BJ (cell line): ENCODE data around the gene PTPDC1. TPM values are rescaled to one million over a fixed set of nuclear protein-coding genes. Genes with fewer than 3 reads are reported as not detected.

ENCODE experiments used
- CTCF ChIA-PET: fragments of 350-600 bp; formaldehyde crosslinking; extraction: SDS; loops from one replicate; lab custom pipeline; 2021; ENCODE audit warnings: antibody characterized with exemption, inconsistent platforms; lab: Yijun Ruan, JAX
- POLR2A ChIA-PET: fragments of 300-600 bp; sonication (Branson Sonifier 250); formaldehyde crosslinking; extraction: SDS; loops from one replicate; lab custom pipeline; 2021; ENCODE audit warnings: antibody characterized with exemption; lab: Charles Lee
- DNase-seq: peaks from one replicate; pipeline ENCODE4 v3.0.0-alpha.2; 2011; ENCODE audit warnings: low read depth
- H3K27me3 ChIP-seq: 2 replicates; pipeline ENCODE4 v1.6.0; 2011; ENCODE audit warnings: low read length; ENCODE audit not compliant: control insufficient read depth, insufficient read depth
- H3K36me3 ChIP-seq: 2 replicates; pipeline ENCODE4 v1.5.1; 2011; ENCODE audit warnings: low read length; ENCODE audit not compliant: control insufficient read depth, insufficient read depth
- H3K4me3 ChIP-seq: 2 replicates; pipeline ENCODE4 v1.5.1; 2011; ENCODE audit warnings: low read depth, mild to moderate bottlenecking, control low read depth, low read length
- CTCF ChIP-seq: IDR thresholded peaks from 2 replicates; pipeline ENCODE4 v1.5.1; 2011; ENCODE audit warnings: low read depth, mild to moderate bottlenecking, control low read depth, inconsistent platforms, low read length, moderate library complexity; ENCODE audit not compliant: insufficient read depth
- polyA plus RNA-seq: library from polyadenylated mRNA; depleted of rRNA; stranded (reverse); fragments of >200 nt; gene quantifications from 2 replicates; pipeline ENCODE4 v1.2.3, GENCODE V29; 2011

The PTPDC1 gene
- polyA plus RNA-seq, 1 experiment: 4.8 TPM

GRCh38 chr9:94081435-94081834 lies 2.8 kb upstream of the PTPDC1 start:
- DNase-seq: no peak
- H3K4me3 ChIP-seq: no peak overlapping the region
- no peaks in the 10 kb centered on the region for H3K36me3 ChIP-seq
- no peaks in the 10 kb centered on the region for H3K27me3 ChIP-seq
- no peak for TF ChIP-seq CTCF
- POLR2A ChIA-PET: no interaction called here
- CTCF ChIA-PET: interaction anchor here (0.7 to 2.7 kb wide), 2 partner anchors 16 to 20 kb away, joined by 3 to 12 read pairs; no protein-coding TSS in a partner anchor

- Histone ChIP-seq H3K4me3 (no peak overlapping the region), H3K27me3 (no peaks in the 10 kb centered on the region), H3K36me3 (no peaks in the 10 kb centered on the region)
- TF ChIP-seq CTCF: no peak
- POLR2A ChIA-PET: no interaction called here
- CTCF ChIA-PET: interaction anchor here (0.7 to 2.7 kb wide), 3 partner anchors 17 to 131 kb away, joined by 3 to 12 read pairs (median 3); no protein-coding TSS in a partner anchor
- DNase-seq: no peak
Observed at GRCh38 chr9:94081864-94082463, 2.3 kb upstream of the PTPDC1 start.

- ChIA-PET CTCF (interaction anchor here (1.0 to 2.7 kb wide), 2 partner anchors 17 to 131 kb away, joined by 3 to 12 read pairs; no protein-coding TSS in a partner anchor), POLR2A (no interaction called here)
- DNase-seq: no peak
Observed at GRCh38 chr9:94082553-94082952, 1.7 kb upstream of the PTPDC1 start.

GRCh38 chr9:94082956-94083355 lies 1.3 kb upstream of the PTPDC1 start:
- DNase-seq: no peak
- no peak for TF ChIP-seq CTCF
- no peaks in the 10 kb centered on the region for H3K27me3 ChIP-seq
- H3K4me3 ChIP-seq: no peak overlapping the region
- ChIA-PET POLR2A (no interaction called here), CTCF (interaction anchor here (1.0 to 2.7 kb wide), 2 partner anchors 18 to 130 kb away, joined by 3 to 12 read pairs; no protein-coding TSS in a partner anchor)
- no peaks in the 10 kb centered on the region for H3K36me3 ChIP-seq

More at GRCh38 chr9:94082553-94082952, 1.7 kb upstream of the PTPDC1 start:
- no peak overlapping the region for H3K4me3 ChIP-seq
- TF ChIP-seq CTCF: no peak
- no peaks in the 10 kb centered on the region for H3K27me3 ChIP-seq
- no peaks in the 10 kb centered on the region for H3K36me3 ChIP-seq

GRCh38 chr9:94083384-94083783 lies 880 bp upstream of the PTPDC1 start:
- H3K36me3 ChIP-seq: no peaks in the 10 kb centered on the region; the same call in 1 of the 2 replicates
- ChIA-PET POLR2A (no interaction called here), CTCF (interaction anchor here (2.7 kb wide), 1 partner anchor 18 kb away, joined by 12 read pairs; no protein-coding TSS in a partner anchor)
- DNase-seq: no peak
- H3K4me3 ChIP-seq: no peak overlapping the region
- no peak for TF ChIP-seq CTCF
- H3K27me3 ChIP-seq: no peaks in the 10 kb centered on the region
